K562 (cell line): ENCODE data around the gene PPM1H. TPM values are rescaled to one million over a fixed set of nuclear protein-coding genes. Genes with fewer than 3 reads are reported as not detected.

Experiments
- CC2D1A ChIP-seq: fragments of 450-650 bp; IDR thresholded peaks from 2 replicates; pipeline ENCODE4 v1.6.1; 2017; ENCODE audit warnings: mild to moderate bottlenecking
- CLOCK ChIP-seq: fragments of 250-450 bp; sonication (Bioruptor Pico); IDR thresholded peaks from 2 replicates; pipeline ENCODE4 v1.4.0; 2020; ENCODE audit warnings: mild to moderate bottlenecking, moderate library complexity, borderline replicate concordance
- CREB1 ChIP-seq, 2 experiments: sonication (generic) in 1 of 2; formaldehyde crosslinking in 1 of 2; IDR thresholded peaks; 2 replicates each; pipeline versions ENCODE4 v1.6.1 to v1.8.0; 2012 to 2022; ENCODE audit warnings: inconsistent platforms in 1 of 2, mild to moderate bottlenecking in 1 of 2, missing genetic modification reagents in 1 of 2, moderate library complexity in 1 of 2
- CSDE1 ChIP-seq, 2 experiments: fragments of 450-650 bp; IDR thresholded peaks; 2 replicates each; pipeline ENCODE4 v1.6.1; 2016; ENCODE audit warnings: mild to moderate bottlenecking in 1 of 2
- DLX4 ChIP-seq: fragments of 250-450 bp; sonication (Bioruptor Pico); IDR thresholded peaks from 2 replicates; pipeline ENCODE4 v1.6.1; 2021; ENCODE audit warnings: mild to moderate bottlenecking
- EP300 ChIP-seq: IDR thresholded peaks from 2 replicates; pipeline ENCODE4 v1.6.1; 2012; ENCODE audit warnings: low read length, improper control_type of control experiment
- FOXK1 ChIP-seq: sonication (generic); formaldehyde crosslinking; IDR thresholded peaks from 2 replicates; pipeline ENCODE4 v1.8.0; 2022; ENCODE audit warnings: missing genetic modification reagents, mild to moderate bottlenecking, borderline replicate concordance
- HOXB6 ChIP-seq: fragments of 250-450 bp; sonication (Bioruptor Pico); IDR thresholded peaks from 2 replicates; pipeline ENCODE4 v1.5.1; 2022; ENCODE audit warnings: mild to moderate bottlenecking, borderline replicate concordance
- IFI16 ChIP-seq: fragments of 250-450 bp; sonication (Bioruptor Pico); IDR thresholded peaks from 2 replicates; pipeline ENCODE4 v2.1.2; 2022; ENCODE audit warnings: mild to moderate bottlenecking, inconsistent platforms
- MCM3 ChIP-seq: fragments of 450-650 bp; IDR thresholded peaks from 2 replicates; pipeline ENCODE4 v1.6.1; 2016
- NKRF ChIP-seq: fragments of 450-650 bp; IDR thresholded peaks from 2 replicates; pipeline ENCODE4 v1.6.1; 2016; ENCODE audit warnings: borderline replicate concordance
- RAD21 ChIP-seq, 2 experiments: fragments of 250-450 bp in 1 of 2; fragments of 450-650 bp in 1 of 2; sonication (Bioruptor Pico) in 1 of 2; formaldehyde crosslinking in 1 of 2; IDR thresholded peaks in 1 of 2; conservative IDR thresholded peaks in 1 of 2; 2 replicates each; pipeline versions ENCODE4 v1.4.0 to v1.8.0; 2020 to 2022; ENCODE audit warnings: mild to moderate bottlenecking in 2 of 2, moderate library complexity in 1 of 2
- SMAD2 ChIP-seq: fragments of 150-350 bp; IDR thresholded peaks from 2 replicates; pipeline ENCODE4 v1.6.1; 2014; ENCODE audit warnings: low read depth, mild to moderate bottlenecking, low read length
- THAP7 ChIP-seq: fragments of 250-450 bp; sonication (Bioruptor Pico); IDR thresholded peaks from 2 replicates; pipeline ENCODE4 v1.5.0; 2021
- ZBTB11 ChIP-seq, 3 experiments: fragments of 200-800 bp in 1 of 3; fragments of 250-450 bp in 1 of 3; fragments of 450-650 bp in 1 of 3; sonication (Bioruptor Pico) in 1 of 3; sonication (Bioruptor generic) in 1 of 3; formaldehyde crosslinking in 1 of 3; IDR thresholded peaks; 2 replicates each; pipeline versions ENCODE4 v1.6.1 to v1.8.0; 2016 to 2022; ENCODE audit warnings: mild to moderate bottlenecking in 2 of 3, missing genetic modification characterization in 2 of 3, missing compliant biosample characterization in 1 of 3, moderate library complexity in 1 of 3
- ZNF561 ChIP-seq: fragments of 450-650 bp; formaldehyde crosslinking; conservative IDR thresholded peaks from 2 replicates; pipeline ENCODE4 v1.4.0; 2020; ENCODE audit warnings: mild to moderate bottlenecking, moderate library complexity
- ZNF785 ChIP-seq: fragments of 250-450 bp; sonication (Bioruptor Pico); IDR thresholded peaks from 2 replicates; pipeline ENCODE4 v1.4.0; 2020; ENCODE audit warnings: mild to moderate bottlenecking
- polyA plus RNA-seq, 8 experiments: library from polyadenylated mRNA; depleted of rRNA in 4 of 8; stranded (reverse) in 5 of 8; unstranded in 3 of 8; fragments of >200 nt; fragmentation: Nextera tagmentation in 2 of 8; fragmentation: Illumina TruSeq in 1 of 8; extraction: Ambion mirVana in 2 of 8; extraction: Trizol in 1 of 8; gene quantifications; 2 replicates each; pipeline versions ENCODE4 v1.2.1 to v1.2.3, GENCODE V29; 2011 to 2014; ENCODE audit warnings: inconsistent platforms in 1 of 8, missing spikeins in 1 of 8
- total RNA-seq, 7 experiments: library from RNA; depleted of rRNA in 6 of 7; stranded (reverse); fragments of >200 nt in 6 of 7; fragmentation: Illumina TruSeq in 2 of 7; extraction: Trizol in 2 of 7; gene quantifications; 2 replicates each; pipeline versions ENCODE4 v1.2.1 to v1.2.3, GENCODE V29; 2011 to 2021; ENCODE audit warnings: low replicate concordance in 1 of 7

PPM1H gene
- total and polyA plus RNA-seq, 9 of the 15 experiments (the other 6 are each of a cell fraction or from before 2014, with no cell fraction given), result 5.3 to 29.3 (median 11.3) TPM

GRCh38 chr12:62602255-62603060 is 332.5 kb downstream of the PPM1H start (continued):
- TF ChIP-seq CSDE1 (IDR thresholded peaks at IDR 0.05) (peak in 1 of 2 experiments; percentile 89; a peak in 2 of 4 replicates), THAP7 (CRISPR knock-in tag) (no peak), RAD21 (CRISPR knock-in tag; conservative IDR thresholded peaks at IDR 0.05 in 1 of 2, IDR thresholded peaks at IDR 0.05 in 1 of 2) (no peak), SMAD2 (no peak), NKRF (no peak), ZNF561 (CRISPR knock-in tag) (no peak), CLOCK (CRISPR knock-in tag) (no peak), MCM3 (no peak), ZBTB11 (CRISPR knock-in tag; IDR thresholded peaks at IDR 0.05) (peak in 1 of 3 experiments; percentile 70; a peak in 2 of 6 replicates), ZNF785 (CRISPR knock-in tag) (no peak), IFI16 (CRISPR knock-in tag) (0 out of 2 replicates have a peak, but pooled peaks have one; percentile 9), EP300 (peak; percentile 22; the same call in 1 of the 2 replicates), HOXB6 (CRISPR knock-in tag) (no peak), CREB1 (IDR thresholded peaks at IDR 0.05) (no peak; the same call in 1 of the 2 replicates), CREB1 (CRISPR knock-in tag; IDR thresholded peaks at IDR 0.05) (peak; percentile 66), DLX4 (CRISPR knock-in tag) (no peak), FOXK1 (peak; percentile 97), CC2D1A (no peak)
